HepG2 (cell line): ENCODE measurements around the gene GPR42. TPM values are rescaled to one million over a fixed set of nuclear protein-coding genes. Genes with fewer than 3 reads are reported as not detected.

Experiments used
- ESRRA ChIP-seq: sonication (generic); formaldehyde crosslinking; IDR thresholded peaks from 2 replicates; pipeline ENCODE4 v1.5.1; 2020; ENCODE audit warnings: mild to moderate bottlenecking, low read depth, missing genetic modification reagents
- HNRNPUL1 ChIP-seq: fragments of 200-400 bp; formaldehyde crosslinking; IDR thresholded peaks from 2 replicates; pipeline ENCODE4 v1.6.1; 2017; ENCODE audit warnings: low read depth, mild to moderate bottlenecking, low read length, moderate library complexity
- MEIS1 ChIP-seq: sonication (generic); formaldehyde crosslinking; IDR thresholded peaks from 2 replicates; pipeline ENCODE4 v1.9.0; 2021; ENCODE audit warnings: mild to moderate bottlenecking, missing genetic modification reagents, moderate library complexity, borderline replicate concordance
- MIXL1 ChIP-seq: IDR thresholded peaks from 2 replicates; pipeline ENCODE4 v1.6.1; 2016
- SIN3A ChIP-seq: IDR thresholded peaks from 2 replicates; pipeline ENCODE4 v1.6.1; 2011; ENCODE audit warnings: low read depth, mild to moderate bottlenecking, control low read depth, low read length, borderline replicate concordance
- WIZ ChIP-seq: sonication (generic); formaldehyde crosslinking; IDR thresholded peaks from 2 replicates; pipeline ENCODE4 v1.5.1; 2020; ENCODE audit warnings: mild to moderate bottlenecking, missing genetic modification reagents
- ZFY ChIP-seq: sonication (generic); formaldehyde crosslinking; IDR thresholded peaks from 2 replicates; pipeline ENCODE4 v1.4.0; 2020; ENCODE audit warnings: missing genetic modification reagents
- ZNF256 ChIP-seq: sonication (generic); formaldehyde crosslinking; conservative IDR thresholded peaks from 2 replicates; pipeline ENCODE4 v1.4.0; 2020; ENCODE audit warnings: missing genetic modification reagents
- polyA plus RNA-seq, 8 experiments: library from polyadenylated mRNA; depleted of rRNA in 3 of 8; stranded (reverse) in 7 of 8; unstranded in 1 of 8; fragments of >200 nt; fragmentation: Illumina TruSeq in 4 of 8; extraction: Trizol in 4 of 8; gene quantifications; 2 replicates each; pipeline versions ENCODE4 v1.2.1 to v1.2.3, GENCODE V29; 2011 to 2016; ENCODE audit warnings: low read depth in 4 of 8, missing spikeins in 1 of 8, mixed read lengths in 1 of 8; ENCODE audit not compliant: insufficient read depth in 1 of 8
- total RNA-seq, 5 experiments: library from RNA; depleted of rRNA; stranded (reverse); fragments of >200 nt; fragmentation: Illumina TruSeq; extraction: Trizol; gene quantifications; 2 replicates each; pipeline ENCODE4 v1.2.3, GENCODE V29; 2016; ENCODE audit warnings: low read depth in 1 of 5
- TF ChIP-seq, protein P1 (sequence below): sonication (generic); formaldehyde crosslinking; IDR thresholded peaks from 2 replicates; pipeline ENCODE4 v1.4.0; 2020; ENCODE audit warnings: missing genetic modification reagents, borderline replicate concordance
- TF ChIP-seq, protein P2 (sequence below): sonication (generic); formaldehyde crosslinking; IDR thresholded peaks from 2 replicates; pipeline ENCODE4 v1.8.1; 2022; ENCODE audit warnings: low read depth, mild to moderate bottlenecking, missing genetic modification reagents
- TF ChIP-seq, protein P3 (sequence below): sonication (generic); formaldehyde crosslinking; IDR thresholded peaks from 2 replicates; pipeline ENCODE4 v1.4.0; 2020; ENCODE audit warnings: missing genetic modification reagents
- TF ChIP-seq, protein P4 (sequence below): sonication (generic); formaldehyde crosslinking; IDR thresholded peaks from 2 replicates; pipeline ENCODE4 v1.4.0; 2020; ENCODE audit warnings: missing genetic modification reagents
- TF ChIP-seq, protein P5 (sequence below): sonication (generic); formaldehyde crosslinking; IDR thresholded peaks from 2 replicates; pipeline ENCODE4 v1.9.0; 2021; ENCODE audit warnings: missing genetic modification reagents, mild to moderate bottlenecking, borderline replicate concordance

GPR42 gene
- total and polyA plus RNA-seq, 2 of the 13 experiments (the other 11 are each of a cell fraction or from before 2014, with no cell fraction given), result not detected

- TF ChIP-seq, protein P1, sequence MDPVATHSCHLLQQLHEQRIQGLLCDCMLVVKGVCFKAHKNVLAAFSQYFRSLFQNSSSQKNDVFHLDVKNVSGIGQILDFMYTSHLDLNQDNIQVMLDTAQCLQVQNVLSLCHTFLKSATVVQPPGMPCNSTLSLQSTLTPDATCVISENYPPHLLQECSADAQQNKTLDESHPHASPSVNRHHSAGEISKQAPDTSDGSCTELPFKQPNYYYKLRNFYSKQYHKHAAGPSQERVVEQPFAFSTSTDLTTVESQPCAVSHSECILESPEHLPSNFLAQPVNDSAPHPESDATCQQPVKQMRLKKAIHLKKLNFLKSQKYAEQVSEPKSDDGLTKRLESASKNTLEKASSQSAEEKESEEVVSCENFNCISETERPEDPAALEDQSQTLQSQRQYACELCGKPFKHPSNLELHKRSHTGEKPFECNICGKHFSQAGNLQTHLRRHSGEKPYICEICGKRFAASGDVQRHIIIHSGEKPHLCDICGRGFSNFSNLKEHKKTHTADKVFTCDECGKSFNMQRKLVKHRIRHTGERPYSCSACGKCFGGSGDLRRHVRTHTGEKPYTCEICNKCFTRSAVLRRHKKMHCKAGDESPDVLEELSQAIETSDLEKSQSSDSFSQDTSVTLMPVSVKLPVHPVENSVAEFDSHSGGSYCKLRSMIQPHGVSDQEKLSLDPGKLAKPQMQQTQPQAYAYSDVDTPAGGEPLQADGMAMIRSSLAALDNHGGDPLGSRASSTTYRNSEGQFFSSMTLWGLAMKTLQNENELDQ, result no peak
- TF ChIP-seq HNRNPUL1 (no peak), ESRRA (peak; percentile 50; the same call in 1 of the 2 replicates), WIZ (CRISPR knock-in tag) (no peak), SIN3A (0 out of 2 replicates have a peak, but pooled peaks have one; percentile 32), ZFY (CRISPR knock-in tag) (0 out of 2 replicates have a peak, but pooled peaks have one; percentile 25), MEIS1 (peak; percentile 52; the same call in 1 of the 2 replicates), ZNF256 (CRISPR knock-in tag) (no peak), MIXL1 (CRISPR knock-in tag) (peak; percentile 45; the same call in 1 of the 2 replicates)
- TF ChIP-seq, protein P2, sequence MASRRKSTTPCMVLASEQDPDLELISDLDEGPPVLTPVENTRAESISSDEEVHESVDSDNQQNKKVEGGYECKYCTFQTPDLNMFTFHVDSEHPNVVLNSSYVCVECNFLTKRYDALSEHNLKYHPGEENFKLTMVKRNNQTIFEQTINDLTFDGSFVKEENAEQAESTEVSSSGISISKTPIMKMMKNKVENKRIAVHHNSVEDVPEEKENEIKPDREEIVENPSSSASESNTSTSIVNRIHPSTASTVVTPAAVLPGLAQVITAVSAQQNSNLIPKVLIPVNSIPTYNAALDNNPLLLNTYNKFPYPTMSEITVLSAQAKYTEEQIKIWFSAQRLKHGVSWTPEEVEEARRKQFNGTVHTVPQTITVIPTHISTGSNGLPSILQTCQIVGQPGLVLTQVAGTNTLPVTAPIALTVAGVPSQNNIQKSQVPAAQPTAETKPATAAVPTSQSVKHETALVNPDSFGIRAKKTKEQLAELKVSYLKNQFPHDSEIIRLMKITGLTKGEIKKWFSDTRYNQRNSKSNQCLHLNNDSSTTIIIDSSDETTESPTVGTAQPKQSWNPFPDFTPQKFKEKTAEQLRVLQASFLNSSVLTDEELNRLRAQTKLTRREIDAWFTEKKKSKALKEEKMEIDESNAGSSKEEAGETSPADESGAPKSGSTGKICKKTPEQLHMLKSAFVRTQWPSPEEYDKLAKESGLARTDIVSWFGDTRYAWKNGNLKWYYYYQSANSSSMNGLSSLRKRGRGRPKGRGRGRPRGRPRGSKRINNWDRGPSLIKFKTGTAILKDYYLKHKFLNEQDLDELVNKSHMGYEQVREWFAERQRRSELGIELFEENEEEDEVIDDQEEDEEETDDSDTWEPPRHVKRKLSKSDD (CRISPR knock-in tag), result no peak
- TF ChIP-seq, protein P3, sequence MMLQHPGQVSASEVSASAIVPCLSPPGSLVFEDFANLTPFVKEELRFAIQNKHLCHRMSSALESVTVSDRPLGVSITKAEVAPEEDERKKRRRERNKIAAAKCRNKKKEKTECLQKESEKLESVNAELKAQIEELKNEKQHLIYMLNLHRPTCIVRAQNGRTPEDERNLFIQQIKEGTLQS (CRISPR knock-in tag), result no peak
- TF ChIP-seq, protein P4, sequence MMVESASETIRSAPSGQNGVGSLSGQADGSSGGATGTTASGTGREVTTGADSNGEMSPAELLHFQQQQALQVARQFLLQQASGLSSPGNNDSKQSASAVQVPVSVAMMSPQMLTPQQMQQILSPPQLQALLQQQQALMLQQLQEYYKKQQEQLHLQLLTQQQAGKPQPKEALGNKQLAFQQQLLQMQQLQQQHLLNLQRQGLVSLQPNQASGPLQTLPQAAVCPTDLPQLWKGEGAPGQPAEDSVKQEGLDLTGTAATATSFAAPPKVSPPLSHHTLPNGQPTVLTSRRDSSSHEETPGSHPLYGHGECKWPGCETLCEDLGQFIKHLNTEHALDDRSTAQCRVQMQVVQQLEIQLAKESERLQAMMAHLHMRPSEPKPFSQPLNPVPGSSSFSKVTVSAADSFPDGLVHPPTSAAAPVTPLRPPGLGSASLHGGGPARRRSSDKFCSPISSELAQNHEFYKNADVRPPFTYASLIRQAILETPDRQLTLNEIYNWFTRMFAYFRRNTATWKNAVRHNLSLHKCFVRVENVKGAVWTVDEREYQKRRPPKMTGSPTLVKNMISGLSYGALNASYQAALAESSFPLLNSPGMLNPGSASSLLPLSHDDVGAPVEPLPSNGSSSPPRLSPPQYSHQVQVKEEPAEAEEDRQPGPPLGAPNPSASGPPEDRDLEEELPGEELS, result peak; percentile 45; the same call in 1 of the 2 replicates
- TF ChIP-seq, protein P5, sequence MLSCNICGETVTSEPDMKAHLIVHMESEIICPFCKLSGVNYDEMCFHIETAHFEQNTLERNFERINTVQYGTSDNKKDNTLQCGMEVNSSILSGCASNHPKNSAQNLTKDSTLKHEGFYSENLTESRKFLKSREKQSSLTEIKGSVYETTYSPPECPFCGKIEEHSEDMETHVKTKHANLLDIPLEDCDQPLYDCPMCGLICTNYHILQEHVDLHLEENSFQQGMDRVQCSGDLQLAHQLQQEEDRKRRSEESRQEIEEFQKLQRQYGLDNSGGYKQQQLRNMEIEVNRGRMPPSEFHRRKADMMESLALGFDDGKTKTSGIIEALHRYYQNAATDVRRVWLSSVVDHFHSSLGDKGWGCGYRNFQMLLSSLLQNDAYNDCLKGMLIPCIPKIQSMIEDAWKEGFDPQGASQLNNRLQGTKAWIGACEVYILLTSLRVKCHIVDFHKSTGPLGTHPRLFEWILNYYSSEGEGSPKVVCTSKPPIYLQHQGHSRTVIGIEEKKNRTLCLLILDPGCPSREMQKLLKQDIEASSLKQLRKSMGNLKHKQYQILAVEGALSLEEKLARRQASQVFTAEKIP (CRISPR knock-in tag), result no peak
Observed at GRCh38 chr19:35395382-35396199, 24.7 kb downstream of the GPR42 start (continued).
